Hypothalamus (tissue), 51 donors: Measurements from ENCODE around the gene MRPL41.
"Not testable (repeated sequence)": the region's sequence is repeated elsewhere in the genome, so short reads cannot be mapped to it uniquely, and the experiment has no call there.

Experiments used
- DNase-seq, 51 donors: peaks; one replicate each; lab custom pipeline; 2025; lab: John Stamatoyannopoulos, UW

Gene MRPL41

GRCh38 chr9:137551264-137552021 lies at the start of gene MRPL41:
Gene MRPL41, plus strand, starts transcription at chr9:137551879. Its CDS starts 203 bp downstream, at chr9:137552082.
- DNase-seq, result peak in 50 of 51 donors; percentile 17 to 93 (median 84)

GRCh38 chr9:137502008-137502911 lies 49.4 kb upstream of the MRPL41 start:
- DNase-seq, result no peak

- DNase-seq, result no peak
Observed at GRCh38 chr9:137504432-137504777, 47.3 kb upstream of the MRPL41 start.

GRCh38 chr9:137505421-137506140 lies 46.1 kb upstream of the MRPL41 start:
- DNase-seq, result no peak

GRCh38 chr9:137506274-137506673 lies 45.4 kb upstream of the MRPL41 start:
- no peak for DNase-seq

- DNase-seq, result no peak
Observed at GRCh38 chr9:137506702-137507171, 44.9 kb upstream of the MRPL41 start.

- DNase-seq, result no peak
Observed at GRCh38 chr9:137509198-137509597, 42.5 kb upstream of the MRPL41 start.

GRCh38 chr9:137511126-137511525 lies 40.6 kb upstream of the MRPL41 start:
- not testable (repeated sequence) for DNase-seq

GRCh38 chr9:137511758-137512463 lies 39.8 kb upstream of the MRPL41 start:
- no peak for DNase-seq

- DNase-seq, result not testable (repeated sequence)
Observed at GRCh38 chr9:137513136-137513535, 38.5 kb upstream of the MRPL41 start.

GRCh38 chr9:137513801-137514570 lies 37.7 kb upstream of the MRPL41 start:
- DNase-seq, result not testable (repeated sequence)

GRCh38 chr9:137514691-137515337 lies 36.9 kb upstream of the MRPL41 start:
- no peak for DNase-seq

- DNase-seq, result no peak
Observed at GRCh38 chr9:137515338-137515724, 36.3 kb upstream of the MRPL41 start.

GRCh38 chr9:137516144-137516917 lies 35.3 kb upstream of the MRPL41 start:
- no peak for DNase-seq

- DNase-seq, result peak in 2 of 51 donors; percentile 24 to 25
Observed at GRCh38 chr9:137518661-137519459, 32.8 kb upstream of the MRPL41 start.

GRCh38 chr9:137519553-137519952 lies 32.1 kb upstream of the MRPL41 start:
- DNase-seq, result no peak
